NCI-H226 (cell line): ENCODE results near the gene NTM.

Experiments
- DNase-seq: peaks from one replicate; pipeline ENCODE4 v3.0.0-alpha.2; 2015

Gene NTM

DNA sequence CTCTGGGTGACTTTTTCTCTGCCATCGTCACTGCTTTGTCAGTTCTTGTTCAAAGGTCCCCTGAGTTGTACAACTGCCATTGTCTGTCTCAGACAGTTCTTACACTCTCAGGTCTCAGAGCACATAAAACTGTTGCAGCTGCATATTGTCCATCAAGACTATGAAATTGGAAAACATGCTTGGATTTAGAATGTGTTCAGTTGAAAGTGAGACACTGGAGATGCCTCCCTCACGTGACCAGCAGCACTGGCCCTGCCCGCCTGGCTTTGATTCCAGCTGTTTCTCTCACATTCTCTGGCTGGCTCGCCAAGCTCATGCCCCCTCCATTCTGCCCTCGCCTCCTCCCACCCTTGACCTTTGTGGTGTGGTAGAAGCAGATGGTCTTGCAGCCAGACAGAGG, 244.2 kb downstream of the NTM start:
- no peak for DNase-seq

DNA sequence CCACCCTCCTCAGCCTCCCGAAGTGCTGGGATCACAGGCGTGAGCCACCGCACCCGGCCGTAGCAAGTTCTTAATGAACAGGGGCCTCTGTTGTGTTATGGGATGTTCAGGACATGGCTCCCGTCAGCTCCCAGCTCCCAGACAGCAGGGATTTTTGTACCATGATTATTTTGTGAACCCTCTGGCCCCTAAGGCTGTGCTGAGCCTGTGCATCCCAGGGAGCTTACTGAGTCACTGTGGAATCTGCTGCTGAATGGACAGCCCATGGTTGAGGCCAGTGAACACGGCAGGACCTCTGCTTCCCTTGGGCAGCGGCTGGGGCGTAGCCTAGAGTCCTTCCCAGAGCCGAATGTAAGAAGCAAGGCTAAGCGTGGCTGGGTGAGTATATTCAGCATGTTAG, 245.2 kb downstream of the NTM start:
- DNase-seq = no peak

DNA sequence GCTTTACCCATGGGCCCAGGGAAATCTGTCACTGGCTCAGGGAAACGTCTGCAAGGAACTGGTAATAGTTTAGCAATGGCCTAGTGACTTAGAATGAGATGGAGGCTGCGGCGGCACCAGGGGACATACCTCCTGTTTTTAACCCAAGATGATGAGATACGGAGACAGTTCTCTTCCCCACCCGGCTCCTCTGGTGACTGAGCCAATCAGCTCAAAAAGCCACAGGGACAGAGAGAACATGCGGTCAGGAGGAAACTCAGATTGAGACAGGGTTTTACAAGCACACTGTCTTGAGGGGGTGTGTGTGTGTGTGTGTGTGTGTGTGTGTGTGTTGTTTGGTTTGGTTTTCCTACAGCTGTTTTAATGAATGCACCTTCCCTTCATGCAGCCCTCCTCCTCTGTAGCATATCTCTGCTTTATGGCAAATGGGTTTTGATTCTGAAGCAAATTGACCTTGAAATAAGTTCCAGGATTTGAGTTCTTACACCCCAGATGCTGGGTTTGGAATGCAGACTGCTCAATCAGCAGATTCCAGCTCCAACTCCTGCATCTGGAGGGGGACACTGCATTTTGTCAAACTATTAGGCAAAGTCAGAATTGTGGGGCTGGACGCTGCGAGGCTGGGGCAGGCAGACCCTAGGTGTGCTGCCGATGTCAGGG, 246.2 kb downstream of the NTM start:
- no peak for DNase-seq

DNA sequence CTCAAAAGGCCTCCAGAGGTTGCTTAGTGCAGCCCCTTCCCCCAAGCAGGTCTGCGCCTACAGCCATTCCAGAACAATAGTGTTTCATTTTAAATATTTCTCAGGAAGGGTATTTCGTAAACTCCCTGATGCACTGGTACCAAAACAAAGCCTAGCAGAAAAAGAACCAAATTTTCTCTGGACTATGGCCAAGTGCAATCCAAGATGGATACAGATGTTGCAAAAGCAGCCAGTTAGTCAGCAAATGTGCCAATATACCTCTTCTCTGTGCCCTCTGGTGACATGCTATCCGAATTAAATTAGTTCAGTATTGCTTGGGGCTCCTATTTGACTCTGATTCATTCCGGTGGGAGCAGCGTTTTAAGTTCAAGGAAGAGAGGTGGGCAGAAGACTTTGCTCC, 247.8 kb downstream of the NTM start:
- no peak for DNase-seq

DNA sequence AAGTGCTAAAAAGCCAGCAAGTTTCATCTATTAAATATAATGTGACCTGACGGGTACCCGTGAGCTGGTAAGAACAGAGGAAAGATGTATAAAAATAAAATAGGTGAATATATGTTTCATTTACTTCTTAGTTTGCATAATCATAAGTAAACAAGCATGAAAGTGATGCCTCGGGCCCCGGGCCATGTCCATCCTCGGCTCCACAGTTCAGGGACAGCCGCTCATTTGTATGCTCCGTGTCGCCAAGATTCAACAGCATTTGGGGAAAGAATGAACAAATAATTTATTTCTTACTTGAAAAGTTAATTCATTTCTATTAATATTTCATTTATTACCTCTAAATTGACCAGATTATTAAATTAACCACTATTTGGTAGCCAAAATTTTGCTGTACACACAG, 251.8 kb downstream of the NTM start:
- no peak for DNase-seq

DNA sequence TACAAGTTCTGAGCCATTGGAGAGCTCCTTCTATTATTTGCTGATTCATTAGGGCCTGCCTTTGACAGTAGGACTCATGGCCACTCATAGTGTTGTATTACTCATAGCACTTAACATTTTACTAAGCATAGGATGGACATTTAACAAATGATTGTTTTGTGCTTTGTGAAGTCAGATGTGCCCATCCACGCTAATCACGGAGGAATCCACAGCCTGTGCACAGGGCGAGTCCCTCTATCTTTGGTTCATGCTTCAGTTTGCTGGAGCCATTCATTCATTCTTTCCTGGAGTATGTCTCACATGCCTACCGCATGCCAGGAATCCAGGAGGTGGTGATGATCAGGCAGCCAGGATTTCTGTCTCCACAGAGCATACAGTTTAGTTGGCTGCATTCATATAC, 254.1 kb downstream of the NTM start:
- DNase-seq = no peak

DNA sequence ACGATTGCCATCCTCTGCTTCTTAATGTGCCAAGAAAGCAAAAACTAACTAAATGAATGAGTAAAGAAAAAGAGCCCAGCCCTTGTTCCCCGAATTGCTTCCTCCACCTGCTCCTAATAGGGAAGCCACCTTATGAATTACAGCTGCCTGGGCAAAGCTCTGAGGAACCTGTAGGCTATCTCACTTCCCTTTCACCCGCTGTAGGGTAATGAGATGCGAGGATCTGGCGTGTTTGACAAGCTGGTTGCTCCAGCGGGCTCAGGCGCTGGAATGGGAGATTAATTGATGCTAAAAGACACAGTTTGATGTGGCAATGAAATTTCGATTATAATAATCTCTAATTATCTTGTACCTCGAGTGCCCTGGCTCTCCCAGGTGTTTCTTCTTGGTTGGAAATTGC, 256.4 kb downstream of the NTM start:
- DNase-seq = no peak

DNA sequence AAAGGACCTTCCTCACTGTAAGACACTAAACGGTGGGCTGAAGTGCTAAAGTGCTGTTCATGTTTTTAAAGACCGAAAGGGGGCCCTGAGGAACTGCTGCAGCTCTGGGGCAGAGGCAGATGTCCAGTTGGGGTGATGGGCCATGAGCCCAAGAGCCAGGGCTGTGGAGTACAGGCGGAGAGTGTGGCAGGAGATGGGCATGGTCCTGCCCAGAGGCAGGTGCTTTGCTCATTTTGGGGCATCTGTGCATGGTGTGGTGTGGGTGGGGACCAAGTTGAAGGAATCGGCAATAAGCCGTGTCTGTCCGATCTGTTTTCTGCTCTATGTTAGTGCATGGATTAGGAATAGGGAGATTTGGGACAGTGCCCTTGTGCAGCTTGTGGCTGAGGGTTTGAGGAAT, 258.3 kb downstream of the NTM start:
- DNase-seq = no peak

DNA sequence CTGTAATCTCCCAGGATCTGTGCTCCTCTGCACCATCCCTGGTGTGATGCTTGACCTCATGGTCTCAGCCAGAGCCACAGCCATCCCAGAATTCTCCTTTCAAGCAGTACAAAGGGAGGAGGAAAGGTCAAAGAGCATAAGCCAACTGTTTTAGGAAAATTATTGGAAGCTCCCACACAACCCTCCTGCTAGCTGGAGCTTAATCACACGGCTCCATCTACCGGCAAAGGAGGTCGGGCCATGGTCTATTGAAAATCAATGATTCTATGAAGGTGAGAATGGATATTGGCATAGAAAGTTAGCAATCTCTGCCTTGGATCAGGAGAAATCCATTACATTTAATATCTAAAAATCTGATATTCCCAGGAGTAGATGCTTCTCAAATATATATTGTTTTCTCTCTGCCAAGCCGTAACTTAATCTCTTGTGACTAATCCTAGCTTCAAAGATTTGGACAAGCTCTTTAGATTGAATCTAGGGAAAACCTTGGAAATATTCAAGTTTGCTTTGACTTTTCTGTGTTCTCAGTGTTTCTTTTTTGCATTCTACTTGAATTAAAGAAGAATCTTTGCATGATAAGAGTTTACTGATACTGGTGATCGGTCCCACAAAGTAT, 259.6 kb downstream of the NTM start:
- DNase-seq = no peak

DNA sequence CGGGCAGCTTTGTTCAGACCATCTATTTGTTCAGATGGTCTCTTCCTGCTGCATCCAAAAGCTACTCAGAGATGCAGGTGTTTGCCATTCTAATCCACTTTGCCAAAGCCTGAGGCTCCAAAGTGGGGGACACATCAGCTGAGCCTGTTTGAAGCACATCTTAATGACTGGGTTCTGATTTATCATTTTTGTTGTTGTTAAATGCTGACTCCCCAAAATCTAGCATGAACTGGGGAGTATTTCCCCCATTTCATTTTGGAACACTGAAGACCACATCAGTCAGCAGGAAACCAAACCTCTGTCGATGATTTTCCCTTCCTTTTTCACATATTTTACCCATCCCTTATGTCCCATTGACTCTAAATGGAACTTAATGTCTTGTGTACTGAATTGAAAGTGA, 262.6 kb downstream of the NTM start:
- DNase-seq = no peak

DNA sequence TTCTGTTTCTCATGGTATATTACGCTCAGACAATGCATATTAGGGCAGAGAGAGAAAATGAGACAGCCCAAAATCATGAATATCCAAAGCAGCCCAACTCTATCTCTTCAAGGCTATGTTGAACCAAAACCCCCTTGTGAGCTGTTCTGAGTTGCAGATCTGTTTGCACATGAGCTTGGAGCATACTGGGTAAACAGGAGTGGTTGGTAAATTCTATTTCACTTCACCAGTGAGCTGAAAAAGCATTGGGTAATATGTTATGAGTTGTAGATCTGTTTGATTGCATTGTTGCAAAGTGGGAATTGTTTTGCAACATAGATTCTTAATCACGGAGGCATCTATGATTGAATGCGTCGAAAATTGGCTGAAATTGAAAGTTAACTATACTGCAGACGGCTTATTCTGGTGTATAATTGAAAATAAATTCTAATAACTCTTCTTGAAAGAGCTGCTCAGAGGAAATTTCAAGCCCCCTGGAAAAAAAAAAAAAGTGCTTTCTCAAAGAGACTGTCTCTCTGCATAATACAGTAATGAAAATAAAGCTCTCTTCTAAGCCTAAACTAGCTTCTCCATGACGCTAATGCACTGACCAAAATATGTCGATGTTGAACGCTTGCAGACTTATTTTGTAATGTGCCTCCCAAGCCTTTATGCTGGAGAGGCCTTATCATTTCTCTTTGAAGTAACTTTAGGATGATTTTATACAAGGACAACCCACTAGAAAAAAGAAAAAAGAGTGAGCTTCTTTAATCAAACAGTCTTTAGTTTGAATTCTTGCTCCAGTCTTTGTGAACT, 263.7 kb downstream of the NTM start:
- no peak for DNase-seq

DNA sequence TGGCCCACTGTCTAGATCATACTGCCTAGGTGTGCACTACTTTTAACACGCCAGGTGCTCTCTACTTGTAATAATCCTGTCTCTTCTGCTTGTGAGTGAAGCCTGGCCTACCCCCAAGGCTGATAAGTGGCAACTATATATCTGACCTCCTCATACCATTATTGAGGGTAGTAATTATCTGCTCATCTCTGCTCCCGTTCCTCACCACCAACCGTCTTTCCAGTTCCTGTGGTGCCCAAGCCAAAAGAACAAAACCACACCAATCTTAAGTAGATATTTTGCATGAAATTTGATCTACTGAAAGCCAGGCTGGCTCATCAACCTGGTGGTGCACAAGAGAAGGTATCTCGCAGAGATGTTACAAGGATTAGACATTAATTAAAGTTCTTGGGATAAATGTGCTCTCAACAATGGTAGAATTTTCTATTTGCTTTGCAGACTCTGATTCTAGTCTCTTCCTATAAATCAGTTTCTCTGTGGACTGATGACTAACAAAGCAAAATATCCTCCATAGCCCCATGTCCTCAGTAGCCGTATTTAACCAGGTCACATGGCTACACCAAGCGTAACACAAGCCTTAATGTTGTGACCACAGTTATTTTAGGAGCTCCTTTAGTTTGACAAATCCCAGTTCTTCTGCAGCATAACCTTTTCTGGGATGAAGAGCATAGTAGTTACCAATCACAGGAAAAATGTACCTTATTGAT, 267.2 kb downstream of the NTM start:
- DNase-seq = no peak

DNA sequence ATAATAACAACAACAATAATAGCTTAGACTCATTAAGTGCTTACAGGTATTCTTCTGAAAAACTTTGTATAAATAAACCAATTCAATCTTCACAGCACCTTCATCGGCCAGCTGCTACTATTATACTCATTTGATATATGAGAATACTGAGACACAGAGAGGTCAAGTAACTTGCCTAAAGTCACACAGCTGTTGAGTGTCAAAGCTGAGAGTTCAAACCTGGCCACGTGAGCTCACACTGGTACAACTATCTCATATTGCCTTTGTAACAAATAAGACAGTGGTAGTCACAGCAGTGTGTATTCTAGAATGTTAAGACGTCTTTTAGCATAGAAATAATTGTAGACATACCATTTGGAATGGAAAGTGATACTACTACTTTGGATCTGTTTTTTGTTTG, 268.5 kb downstream of the NTM start:
- no peak for DNase-seq

DNA sequence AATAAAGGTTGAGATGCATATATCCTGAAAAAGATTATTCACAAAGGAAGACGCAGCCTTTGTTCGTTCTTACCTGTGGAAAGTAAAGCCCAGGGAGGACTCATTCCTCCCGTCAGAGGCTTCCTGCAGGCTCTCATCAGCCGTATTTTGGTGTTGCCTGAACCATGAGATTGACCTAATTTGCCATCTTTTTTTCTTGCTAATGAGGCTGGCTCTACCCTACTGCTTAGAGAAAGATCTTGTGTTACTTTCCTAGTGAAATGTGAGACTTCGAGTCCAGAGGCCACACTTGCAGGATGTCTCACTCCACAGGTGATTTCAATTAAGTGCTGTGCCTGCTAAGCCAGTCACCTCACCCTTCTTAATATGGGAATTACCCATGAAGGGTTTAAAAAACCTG, 269.9 kb downstream of the NTM start:
- no peak for DNase-seq

DNA sequence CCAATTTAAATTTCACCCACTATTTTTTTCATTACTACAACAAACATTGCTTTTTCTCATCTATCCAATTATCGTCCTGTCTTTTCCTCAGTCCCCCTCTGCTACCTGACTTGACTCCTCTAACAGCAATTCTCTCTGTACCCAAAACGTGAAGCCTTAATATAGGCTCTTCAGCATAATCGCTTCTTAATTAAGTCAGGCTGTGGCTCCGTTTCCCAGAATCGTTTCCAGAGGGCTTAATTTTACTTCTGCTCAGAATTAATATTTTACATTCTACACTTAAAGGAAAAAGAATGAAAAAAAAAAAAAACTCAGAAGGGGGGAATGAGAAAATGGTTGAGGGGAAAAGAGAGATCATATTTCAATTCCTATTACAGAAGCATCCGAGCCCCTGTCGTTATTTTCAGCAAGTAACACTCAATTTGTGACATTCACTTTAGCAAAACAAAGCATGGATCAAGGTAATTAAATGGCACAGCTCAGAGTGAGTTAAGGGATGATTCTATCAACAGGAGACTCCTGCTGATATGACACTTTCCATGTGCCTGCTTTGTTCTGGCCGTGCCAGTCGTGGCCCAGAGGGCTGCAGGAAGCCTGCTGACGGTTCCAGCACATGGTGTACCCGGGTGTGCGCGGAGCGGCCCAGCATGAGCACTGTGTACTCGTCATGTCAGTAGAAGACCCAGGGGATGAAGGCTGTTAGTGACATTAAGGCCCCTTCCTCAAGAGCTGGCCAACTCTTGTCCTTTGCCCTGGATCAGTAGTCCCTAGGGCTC, 272.5 kb downstream of the NTM start:
- no peak for DNase-seq

DNA sequence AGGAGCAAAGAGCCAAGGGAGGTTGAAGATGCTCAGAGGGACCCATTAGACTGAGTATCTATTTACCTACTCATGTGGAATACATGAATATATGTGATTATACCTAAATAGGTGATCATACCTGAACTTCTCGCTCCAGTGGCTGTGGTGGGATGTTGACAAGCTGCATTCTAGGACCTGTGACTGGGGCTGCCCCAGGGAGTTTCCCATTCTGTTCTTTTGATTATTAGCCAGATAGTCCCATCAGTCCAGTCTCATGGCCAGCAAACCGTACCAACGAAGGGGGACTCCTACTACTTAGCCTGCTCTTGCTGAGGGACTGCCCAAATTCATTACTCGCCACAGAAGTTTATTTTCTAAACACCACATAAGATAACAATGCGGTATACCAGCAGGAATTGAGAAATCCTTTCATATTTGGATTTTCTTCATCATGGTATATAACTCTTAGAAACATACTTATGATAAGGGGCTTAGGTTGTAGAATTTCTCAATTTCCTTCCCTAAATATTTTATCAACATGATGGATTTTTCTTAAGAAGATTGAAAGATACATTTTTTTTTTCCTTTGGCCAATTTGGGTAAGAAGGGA, 273.9 kb downstream of the NTM start:
- no peak for DNase-seq

DNA sequence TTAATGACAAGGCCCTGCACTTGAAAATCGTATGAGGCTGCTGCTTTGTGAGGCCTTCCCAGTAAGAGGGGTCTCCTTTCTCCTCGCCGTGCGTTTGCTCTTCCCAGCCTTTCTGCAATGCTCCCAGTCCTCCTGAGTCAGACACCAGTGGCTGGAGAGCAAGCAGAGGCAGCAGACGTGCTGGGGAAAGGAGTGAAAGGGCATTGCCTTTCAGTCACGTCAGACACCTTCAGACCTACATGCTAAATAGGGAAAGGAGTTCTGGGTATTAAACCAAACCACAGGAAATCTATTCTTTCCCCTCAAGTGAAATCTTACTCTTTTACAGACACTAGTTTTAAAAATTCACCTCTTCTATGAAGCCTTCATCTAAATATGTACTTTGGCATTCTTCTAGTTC, 274.8 kb downstream of the NTM start:
- no peak for DNase-seq

DNA sequence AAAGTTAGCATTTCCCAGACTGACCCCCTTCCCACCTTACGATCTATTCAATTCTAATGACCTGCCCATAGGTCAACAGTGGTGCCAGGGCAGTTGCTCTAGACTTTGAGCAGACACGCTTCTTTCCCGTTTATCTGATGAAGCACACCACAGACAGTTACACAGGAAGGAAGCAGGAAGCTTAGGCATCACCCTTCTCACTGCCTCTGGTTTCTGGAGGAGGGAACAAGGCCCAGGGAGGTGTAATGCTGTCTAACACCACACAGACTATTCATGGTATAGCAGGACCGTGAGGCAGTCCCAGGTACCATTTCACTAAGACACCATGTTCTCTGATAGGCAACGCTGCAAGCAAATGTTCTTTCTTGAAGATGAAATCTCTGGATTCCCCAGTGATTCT, 279.4 kb downstream of the NTM start:
- DNase-seq = no peak

DNA sequence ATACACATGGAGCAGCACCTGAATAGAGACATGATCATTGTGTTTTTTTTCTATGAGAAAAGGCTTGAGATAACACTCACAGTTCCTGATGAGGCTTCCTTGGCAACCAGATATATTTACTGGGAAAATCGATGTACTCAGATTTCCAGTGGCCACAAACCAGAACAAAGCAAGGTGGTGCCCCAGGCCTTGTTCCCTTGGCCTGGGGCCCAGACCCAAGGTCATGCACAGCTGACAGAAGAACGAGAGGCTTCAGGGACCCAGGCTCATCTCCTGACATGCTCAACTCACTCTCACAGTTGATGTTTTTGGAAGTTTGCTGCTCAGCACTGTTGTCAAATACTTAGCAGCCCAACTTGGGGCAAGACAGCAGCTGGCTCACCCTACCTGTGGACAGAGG, 281.8 kb downstream of the NTM start:
- no peak for DNase-seq

DNA sequence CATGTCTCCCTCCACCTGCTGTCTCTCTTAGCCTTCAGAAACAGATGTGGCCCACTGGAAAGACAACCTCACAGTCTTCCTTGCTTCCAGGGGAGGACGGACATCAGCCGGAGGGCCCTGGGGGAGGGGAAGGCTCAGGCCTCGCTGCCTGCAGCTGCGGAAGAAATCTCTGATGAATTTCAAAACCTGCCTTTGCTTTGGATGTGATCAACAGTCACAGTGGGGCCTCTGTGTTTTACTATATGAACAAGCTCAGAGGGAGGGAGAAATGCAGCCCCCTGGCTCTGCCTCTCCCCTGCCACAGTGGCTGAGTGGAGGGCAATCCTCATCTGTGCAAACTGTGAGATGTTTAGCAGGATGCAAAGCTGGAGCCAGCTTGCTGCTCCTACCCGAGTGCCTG, 282.8 kb downstream of the NTM start:
- no peak for DNase-seq

DNA sequence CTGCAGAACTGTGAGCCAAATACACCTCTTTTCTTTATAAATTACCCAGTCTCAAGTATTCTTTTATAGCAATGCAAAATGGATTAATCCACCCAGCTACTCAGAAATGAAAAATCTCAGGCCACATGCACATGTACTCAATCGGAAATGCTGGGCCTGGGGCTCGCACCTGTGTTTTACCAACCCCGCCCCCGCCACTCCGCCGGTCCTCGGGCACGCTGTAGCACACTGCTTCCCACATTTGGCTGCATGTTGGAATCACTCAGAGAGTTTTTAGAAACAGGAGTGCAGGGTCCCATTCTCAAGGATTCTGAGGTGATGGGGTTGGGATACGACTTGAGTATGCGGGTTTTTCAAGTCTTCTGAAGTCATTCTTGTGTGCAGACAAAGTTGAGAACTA, 284.4 kb downstream of the NTM start:
- DNase-seq = no peak

DNA sequence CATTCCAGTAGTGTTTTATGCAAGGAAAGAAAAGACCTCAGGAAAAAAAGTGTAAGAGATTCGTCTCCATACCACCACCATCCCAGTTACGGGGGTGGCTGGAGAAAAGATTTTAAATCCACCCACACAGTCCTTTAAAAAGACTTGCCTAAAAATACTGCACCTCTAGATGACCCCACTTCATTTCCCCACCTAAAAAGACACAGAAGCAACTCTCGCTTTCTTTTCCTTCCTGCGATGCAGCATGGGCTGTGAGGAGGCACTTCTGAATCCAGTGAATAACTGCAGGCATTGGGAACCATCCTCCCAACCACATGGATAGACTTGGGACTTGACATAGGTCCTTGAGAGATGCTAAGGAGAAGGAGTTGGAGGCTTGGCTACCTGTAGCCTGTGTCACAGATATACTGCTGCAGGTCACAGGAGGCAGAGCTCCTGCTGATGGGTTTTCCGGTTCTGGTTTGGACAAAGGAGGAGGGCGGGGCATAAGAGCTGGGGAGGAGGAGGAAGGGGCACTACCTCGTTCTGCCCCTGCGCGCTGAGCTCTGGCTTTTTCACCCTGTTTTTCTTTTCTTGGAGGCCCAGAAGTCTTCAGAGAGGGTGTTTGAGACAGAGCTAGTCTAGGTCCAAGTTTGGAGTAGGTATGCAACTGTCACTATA, 285.9 kb downstream of the NTM start:
- no peak for DNase-seq
